Panc1 (cell line): Measurements from ENCODE around the gene B4GALNT2. TPM values are rescaled to one million over a fixed set of nuclear protein-coding genes. Genes with fewer than 3 reads are reported as not detected.

ENCODE experiments used
- ATAC-seq: fragments of 200-7000 bp; cut with Tn5 transposase; 2 replicates; pipeline ENCODE4 v1.9.1; 2020; ENCODE audit warnings: mild to moderate bottlenecking, moderate library complexity
- BruUV-seq: library from RNA; stranded (reverse); fragments of 400-500 nt; replicated peaks from 2 replicates; lab custom pipeline; 2021; lab: Mats Ljungman, UMichigan
- CTCF ChIA-PET: fragments of 300-600 bp; sonication (Branson Sonifier 250); formaldehyde crosslinking; loops from one replicate; lab custom pipeline; 2022; ENCODE audit warnings: antibody characterized with exemption; lab: Charles Lee
- POLR2A ChIA-PET: fragments of 300-600 bp; sonication (Branson Sonifier 250); formaldehyde crosslinking; loops from one replicate; lab custom pipeline; 2022; ENCODE audit warnings: antibody characterized with exemption; lab: Charles Lee
- DNase-seq: peaks from one replicate; pipeline ENCODE4 v3.0.0-alpha.2; 2010; ENCODE audit warnings: low read depth, low spot score
- H3K27ac ChIP-seq: 2 replicates; pipeline ENCODE4 v1.5.1; 2011; ENCODE audit warnings: mild to moderate bottlenecking, low read length, inconsistent platforms
- H3K27me3 ChIP-seq: fragments of 200-500 bp; sonication (Bioruptor generic); 2 replicates; pipeline ENCODE4 v1.6.0; 2014; ENCODE audit warnings: low read length, inconsistent platforms; ENCODE audit not compliant: control insufficient read depth, insufficient read depth
- H3K36me3 ChIP-seq: fragments of 200-500 bp; sonication (Bioruptor generic); 2 replicates; pipeline ENCODE4 v1.5.1; 2014; ENCODE audit warnings: inconsistent platforms, mild to moderate bottlenecking, low read length, moderate library complexity; ENCODE audit not compliant: control insufficient read depth, insufficient read depth
- H3K4me1 ChIP-seq: 2 replicates; pipeline ENCODE4 v1.5.1; 2011; ENCODE audit warnings: inconsistent platforms, mild to moderate bottlenecking, low read length, moderate library complexity; ENCODE audit not compliant: control insufficient read depth, insufficient read depth
- H3K4me3 ChIP-seq, 2 experiments: 2 replicates each; pipeline ENCODE4 v1.5.1; 2011 to 2012; ENCODE audit warnings: low read depth in 2 of 2, low read length in 2 of 2, mild to moderate bottlenecking in 2 of 2, inconsistent platforms in 1 of 2, moderate library complexity in 1 of 2
- H3K9me3 ChIP-seq: fragments of 200-500 bp; sonication (Bioruptor generic); 2 replicates; pipeline ENCODE4 v1.5.1; 2014; ENCODE audit warnings: low read depth, mild to moderate bottlenecking, inconsistent platforms, low read length, moderate library complexity; ENCODE audit not compliant: control insufficient read depth, insufficient read depth
- CTCF ChIP-seq: fragments of 450-650 bp; IDR thresholded peaks from 2 replicates; pipeline ENCODE4 v1.5.1; 2017; ENCODE audit warnings: mild to moderate bottlenecking
- POLR2AphosphoS5 ChIP-seq: IDR thresholded peaks from 2 replicates; pipeline ENCODE4 v1.6.1; 2012; ENCODE audit warnings: mild to moderate bottlenecking, low read depth, low read length, moderate library complexity
- SIN3A ChIP-seq: IDR thresholded peaks from 2 replicates; pipeline ENCODE4 v1.6.1; 2012; ENCODE audit warnings: low read depth, mild to moderate bottlenecking, low read length, moderate library complexity, borderline replicate concordance; ENCODE audit not compliant: insufficient read depth
- TCF7L2 ChIP-seq: IDR thresholded peaks from 2 replicates; pipeline ENCODE4 v1.6.1; 2011; ENCODE audit warnings: mild to moderate bottlenecking, low read depth, low read length, inconsistent platforms
- in situ Hi-C: cut with HindIII; loops from 2 replicates; pipeline ENCODE4 v1.10.0; 2016; ENCODE audit warnings: low sequenced_read_pairs, low pct_unique_long_range_greater_than_20kb
- intact Hi-C: fragments of 100-400 bp; cut with micrococcal nuclease; formaldehyde crosslinking; loops from one replicate; pipeline ENCODE4 v1.10.0; 2022; ENCODE audit not compliant: unreplicated experiment
- total RNA-seq: library from RNA; stranded (reverse); gene quantifications from one replicate; pipeline ENCODE4 v1.2.1, GENCODE V29; 2021; ENCODE audit not compliant: unreplicated experiment
- TF ChIP-seq, protein P1 (sequence below), 2 experiments: IDR thresholded peaks; 2 replicates each; pipeline ENCODE4 v1.6.1; 2011 to 2012; ENCODE audit warnings: low read depth in 2 of 2, control low read depth in 1 of 2, low read length in 1 of 2, mild to moderate bottlenecking in 1 of 2, moderate library complexity in 1 of 2; ENCODE audit not compliant: insufficient read depth in 1 of 2

The B4GALNT2 gene
- total RNA-seq, 1 experiment from 2014 or later = not detected

DNA sequence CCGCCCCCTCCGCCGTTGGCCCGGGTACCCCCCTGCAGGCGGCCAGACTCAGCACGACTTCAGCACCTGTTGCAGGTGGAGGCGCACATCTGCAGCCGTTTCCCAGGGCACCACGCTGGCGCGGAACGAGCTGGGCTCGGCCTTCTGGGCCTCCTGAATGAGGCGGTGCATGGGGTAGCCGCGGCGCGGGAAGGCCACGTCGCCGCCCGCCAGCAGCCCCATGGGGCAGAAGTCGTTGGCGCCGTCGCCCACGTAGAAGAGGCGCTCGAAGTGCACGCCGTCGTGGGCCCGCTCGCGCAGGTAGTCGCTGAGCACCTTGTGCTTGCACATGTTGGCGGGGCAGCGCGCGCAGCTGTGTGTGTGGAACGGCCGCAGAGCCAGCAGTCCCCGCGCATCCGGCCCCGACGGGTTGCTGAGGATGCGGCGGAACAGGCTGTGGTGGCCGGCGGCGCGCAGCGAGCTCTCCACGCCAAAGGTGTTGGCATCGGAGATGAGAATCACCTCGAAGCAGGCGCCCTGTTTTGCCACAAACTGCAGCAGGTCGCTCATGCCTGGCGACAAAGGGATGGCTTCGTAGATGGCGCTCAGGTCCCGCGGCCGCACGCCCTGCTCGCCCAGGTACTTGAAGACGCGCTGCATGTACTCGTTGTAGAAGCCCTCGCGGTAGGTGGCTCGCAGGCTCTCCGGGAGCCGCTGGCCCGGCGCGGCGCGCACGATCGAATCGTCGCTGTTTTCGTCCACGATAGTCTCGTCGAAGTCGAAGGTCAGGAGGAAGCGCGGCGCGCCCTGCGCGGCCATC is 91.8 kb downstream of the B4GALNT2 start:
- intact Hi-C loops = loop anchor here (10.0 kb wide), 1 partner anchor 170 kb away; no protein-coding TSS in a partner anchor
- no TSS peak for BruUV-seq
- no peak for TF ChIP-seq SIN3A
- Histone ChIP-seq H3K27ac (no peak overlapping the region), H3K27me3 (no peaks in the 10 kb centered on the region; the same call in 1 of the 2 replicates), H3K4me3 (no peak overlapping the region), H3K36me3 (no peaks in the 10 kb centered on the region), H3K4me1 (peaks cover 17% of the 10 kb centered on the region), H3K9me3 (no peaks in the 10 kb centered on the region)
- POLR2A ChIA-PET = no interaction called here
- in situ Hi-C loops = no loop called here
- CTCF ChIA-PET = interaction anchor here (0.8 to 1.1 kb wide), 2 partner anchors 25 to 33 kb away, joined by 3 read pairs; no protein-coding TSS in a partner anchor
- DNase-seq = no peak
- ATAC-seq = no peak

DNA sequence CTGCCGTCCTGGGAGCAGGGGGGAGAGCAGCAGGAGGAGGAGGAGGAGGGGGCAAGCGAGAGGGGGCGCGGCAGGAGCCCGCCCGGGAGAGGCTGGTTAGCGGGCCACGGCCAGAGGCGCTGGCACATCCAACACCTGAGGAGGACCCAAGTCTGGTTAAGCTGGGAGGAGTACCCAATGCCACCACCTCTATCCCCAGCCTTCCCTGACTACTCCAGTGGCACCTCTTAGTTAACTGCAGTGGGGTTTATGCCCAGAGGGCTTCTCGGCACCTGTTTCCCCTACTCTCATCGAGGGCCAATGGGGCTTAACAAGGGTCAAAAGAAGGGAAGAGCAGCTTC is 92.4 kb downstream of the B4GALNT2 start:
- CTCF ChIA-PET = interaction anchor here (0.6 to 1.1 kb wide), 3 partner anchors 25 to 153 kb away, joined by 3 to 6 read pairs (median 3); no protein-coding TSS in a partner anchor
- in situ Hi-C loops (no loop called here), intact Hi-C loops (loop anchor here (10.0 kb wide), 1 partner anchor 170 kb away; no protein-coding TSS in a partner anchor)
- BruUV-seq = no TSS peak
- POLR2A ChIA-PET = no interaction called here
- Histone ChIP-seq H3K27me3 (peaks cover 2% of the 10 kb centered on the region; the same call in 1 of the 2 replicates), H3K9me3 (no peaks in the 10 kb centered on the region), H3K27ac (no peak overlapping the region), H3K36me3 (no peaks in the 10 kb centered on the region), H3K4me3 (no peak overlapping the region), H3K4me1 (peaks cover 17% of the 10 kb centered on the region)
- ATAC-seq (no peak), DNase-seq (no peak)
- TF ChIP-seq CTCF (no peak), SIN3A (no peak), POLR2AphosphoS5 (no peak), TCF7L2 (no peak)
- TF ChIP-seq, protein P1, sequence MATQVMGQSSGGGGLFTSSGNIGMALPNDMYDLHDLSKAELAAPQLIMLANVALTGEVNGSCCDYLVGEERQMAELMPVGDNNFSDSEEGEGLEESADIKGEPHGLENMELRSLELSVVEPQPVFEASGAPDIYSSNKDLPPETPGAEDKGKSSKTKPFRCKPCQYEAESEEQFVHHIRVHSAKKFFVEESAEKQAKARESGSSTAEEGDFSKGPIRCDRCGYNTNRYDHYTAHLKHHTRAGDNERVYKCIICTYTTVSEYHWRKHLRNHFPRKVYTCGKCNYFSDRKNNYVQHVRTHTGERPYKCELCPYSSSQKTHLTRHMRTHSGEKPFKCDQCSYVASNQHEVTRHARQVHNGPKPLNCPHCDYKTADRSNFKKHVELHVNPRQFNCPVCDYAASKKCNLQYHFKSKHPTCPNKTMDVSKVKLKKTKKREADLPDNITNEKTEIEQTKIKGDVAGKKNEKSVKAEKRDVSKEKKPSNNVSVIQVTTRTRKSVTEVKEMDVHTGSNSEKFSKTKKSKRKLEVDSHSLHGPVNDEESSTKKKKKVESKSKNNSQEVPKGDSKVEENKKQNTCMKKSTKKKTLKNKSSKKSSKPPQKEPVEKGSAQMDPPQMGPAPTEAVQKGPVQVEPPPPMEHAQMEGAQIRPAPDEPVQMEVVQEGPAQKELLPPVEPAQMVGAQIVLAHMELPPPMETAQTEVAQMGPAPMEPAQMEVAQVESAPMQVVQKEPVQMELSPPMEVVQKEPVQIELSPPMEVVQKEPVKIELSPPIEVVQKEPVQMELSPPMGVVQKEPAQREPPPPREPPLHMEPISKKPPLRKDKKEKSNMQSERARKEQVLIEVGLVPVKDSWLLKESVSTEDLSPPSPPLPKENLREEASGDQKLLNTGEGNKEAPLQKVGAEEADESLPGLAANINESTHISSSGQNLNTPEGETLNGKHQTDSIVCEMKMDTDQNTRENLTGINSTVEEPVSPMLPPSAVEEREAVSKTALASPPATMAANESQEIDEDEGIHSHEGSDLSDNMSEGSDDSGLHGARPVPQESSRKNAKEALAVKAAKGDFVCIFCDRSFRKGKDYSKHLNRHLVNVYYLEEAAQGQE (IDR thresholded peaks at IDR 0.05; ENCODE audit: insufficient read depth in 1 of 2, low read depth in 2 of 2, low read length in 1 of 2) = no peak
